Measurements from ENCODE around the gene NISCH. TPM values are rescaled to one million over a fixed set of nuclear protein-coding genes. Genes with fewer than 3 reads are reported as not detected.
A peak's percentile ranks its signal among the peaks of the same experiment; 100 is the strongest.

NISCH gene
- total and polyA plus RNA-seq, 3 donors from 2014 or later: 166 to 327 (median 315) TPM

GRCh38 chr3:52537726-52538421 is 82.5 kb downstream of the NISCH start:
- Histone ChIP-seq H3K27ac (peak overlapping the region in 1 of 2 donors; percentile 79), H3K27me3 (no peaks in the 10 kb centered on the region), H3K9me3 (no peaks in the 10 kb centered on the region), H3K36me3 (ENCODE audit: low read depth, missing control alignments) (no peaks in the 10 kb centered on the region), H3K4me1 (peaks cover 32% of the 10 kb centered on the region), H3K4me3 (peak overlapping the region; percentile 66 to 83)
- 56 to 62% methylated on average over 7 of the region's 7 CpGs for whole genome bisulfite sequencing, 2 donors
- peak; percentile 13 for DNase-seq
- TF ChIP-seq POLR2A (IDR thresholded peaks at IDR 0.05) (no peak), CTCF (IDR thresholded peaks at IDR 0.05) (no peak)
- intact Hi-C loops (cut with DNase I; ENCODE audit: low total_unique reads): loop anchor here (5.0 kb wide), 1 partner anchor 51 kb away; no protein-coding TSS in a partner anchor

GRCh38 chr3:52539010-52539653 is 83.7 kb downstream of the NISCH start:
- DNase-seq: no peak
- TF ChIP-seq POLR2A (IDR thresholded peaks at IDR 0.05): no peak
- TF ChIP-seq CTCF (IDR thresholded peaks at IDR 0.05): no peak
- H3K9me3 ChIP-seq: no peaks in the 10 kb centered on the region
- H3K27ac ChIP-seq: no peak overlapping the region
- intact Hi-C loops (cut with DNase I; ENCODE audit: low total_unique reads): loop anchor here (5.0 kb wide), 1 partner anchor 52 kb away; no protein-coding TSS in a partner anchor
- peaks cover 32% of the 10 kb centered on the region for H3K4me1 ChIP-seq
- 86 to 92% methylated on average over 5 of the region's 5 CpGs for WGBS, 2 donors
- H3K27me3 ChIP-seq: no peaks in the 10 kb centered on the region
- no peak overlapping the region for H3K4me3 ChIP-seq
- H3K36me3 ChIP-seq (ENCODE audit: low read depth, missing control alignments): no peaks in the 10 kb centered on the region

- 80 to 81% methylated on average over 2 of the region's 2 CpGs for WGBS, 2 donors
- no peaks in the 10 kb centered on the region for H3K36me3 ChIP-seq (ENCODE audit: low read depth, missing control alignments)
- H3K9me3 ChIP-seq: no peaks in the 10 kb centered on the region
- intact Hi-C loops (cut with DNase I; ENCODE audit: low total_unique reads): no loop called here
- no peak overlapping the region for H3K4me3 ChIP-seq
- no peak for TF ChIP-seq POLR2A (IDR thresholded peaks at IDR 0.05)
- no peak for TF ChIP-seq CTCF (IDR thresholded peaks at IDR 0.05)
- peaks cover 24% of the 10 kb centered on the region for H3K4me1 ChIP-seq
- no peak overlapping the region for H3K27ac ChIP-seq
- no peaks in the 10 kb centered on the region for H3K27me3 ChIP-seq
- no peak for DNase-seq
Measured at GRCh38 chr3:52541050-52541449, 85.6 kb downstream of the NISCH start.

Other genes with a start within 250 kb of the NISCH start
- under 1 TPM; 0.08 to 0.25 TPM for gene TLR9, start 230.0 kb upstream of the NISCH start, total RNA-seq
- gene TLR9, start 230.0 kb upstream of the NISCH start, polyA plus RNA-seq (ENCODE audit: insufficient read depth, low read depth, low replicate concordance): 0.20 TPM
- 10 to 100 TPM; 36.5 to 58.1 TPM for gene TWF2, start 216.4 kb upstream of the NISCH start, total RNA-seq
- 30.0 TPM for gene TWF2, start 216.4 kb upstream of the NISCH start, polyA plus RNA-seq (ENCODE audit: insufficient read depth, low read depth, low replicate concordance)
- 10 to 100 TPM; 12.9 to 15.2 TPM for gene PPM1M, start 209.8 kb upstream of the NISCH start, total RNA-seq
- gene PPM1M, start 209.8 kb upstream of the NISCH start, polyA plus RNA-seq (ENCODE audit: insufficient read depth, low read depth, low replicate concordance): 22.2 TPM
- gene WDR82, start 177.0 kb upstream of the NISCH start, total RNA-seq: 10 to 100 TPM; 76.1 to 85.7 TPM
- 80.9 TPM for gene WDR82, start 177.0 kb upstream of the NISCH start, polyA plus RNA-seq (ENCODE audit: insufficient read depth, low read depth, low replicate concordance)
- 10 to 100 TPM in 1 of 2 donors, 1 to 10 TPM in 1; 9.7 to 15.6 TPM for gene GLYCTK, start 167.8 kb upstream of the NISCH start, total RNA-seq
- 6.3 TPM for gene GLYCTK, start 167.8 kb upstream of the NISCH start, polyA plus RNA-seq (ENCODE audit: insufficient read depth, low read depth, low replicate concordance)
- gene DNAH1, start 139.3 kb upstream of the NISCH start, total RNA-seq: 10 to 100 TPM; 40.0 to 49.1 TPM
- 50.4 TPM for gene DNAH1, start 139.3 kb upstream of the NISCH start, polyA plus RNA-seq (ENCODE audit: insufficient read depth, low read depth, low replicate concordance)
- gene BAP1, start 45.6 kb upstream of the NISCH start, total RNA-seq: 100 to 1,000 TPM; 167 to 201 TPM
- 231 TPM for gene BAP1, start 45.6 kb upstream of the NISCH start, polyA plus RNA-seq (ENCODE audit: insufficient read depth, low read depth, low replicate concordance)
- gene PHF7, start 44.9 kb upstream of the NISCH start, total RNA-seq: 1,000 to 10,000 TPM in 1 of 2 donors, 100 to 1,000 TPM in 1; 772 to 1,782 TPM
- 3,007 TPM for gene PHF7, start 44.9 kb upstream of the NISCH start, polyA plus RNA-seq (ENCODE audit: insufficient read depth, low read depth, low replicate concordance)
- 1 to 10 TPM; 1.7 to 2.1 TPM for gene SEMA3G, start 10.5 kb upstream of the NISCH start, total RNA-seq
- gene SEMA3G, start 10.5 kb upstream of the NISCH start, polyA plus RNA-seq (ENCODE audit: insufficient read depth, low read depth, low replicate concordance): 3.1 TPM
- gene TNNC1, start 1.6 kb upstream of the NISCH start, total RNA-seq: 10 to 100 TPM; 11.3 to 23.2 TPM
- 91.7 TPM for gene TNNC1, start 1.6 kb upstream of the NISCH start, polyA plus RNA-seq (ENCODE audit: insufficient read depth, low read depth, low replicate concordance)
- 10 to 100 TPM; 58.6 to 71.9 TPM for gene STAB1, start 39.7 kb downstream of the NISCH start, total RNA-seq
- gene STAB1, start 39.7 kb downstream of the NISCH start, polyA plus RNA-seq (ENCODE audit: insufficient read depth, low read depth, low replicate concordance): 41.7 TPM
- 100 to 1,000 TPM; 137 to 147 TPM for gene NT5DC2, start 78.3 kb downstream of the NISCH start, total RNA-seq
- gene NT5DC2, start 78.3 kb downstream of the NISCH start, polyA plus RNA-seq (ENCODE audit: insufficient read depth, low read depth, low replicate concordance): 92.4 TPM
- 10 to 100 TPM; 23.0 to 30.5 TPM for gene UQCC5, start 81.0 kb downstream of the NISCH start, total RNA-seq
- gene UQCC5, start 81.0 kb downstream of the NISCH start, polyA plus RNA-seq (ENCODE audit: insufficient read depth, low read depth, low replicate concordance): 37.0 TPM
- 100 to 1,000 TPM in 1 of 2 donors, 10 to 100 TPM in 1; 99.8 to 109 TPM for gene PBRM1, start 230.3 kb downstream of the NISCH start, total RNA-seq
- gene PBRM1, start 230.3 kb downstream of the NISCH start, polyA plus RNA-seq (ENCODE audit: insufficient read depth, low read depth, low replicate concordance): 28.9 TPM
- gene GNL3, start 230.4 kb downstream of the NISCH start, total RNA-seq: 10 to 100 TPM; 50.6 to 57.7 TPM
- gene GNL3, start 230.4 kb downstream of the NISCH start, polyA plus RNA-seq (ENCODE audit: insufficient read depth, low read depth, low replicate concordance): 36.3 TPM

All from testis (tissue), 3 donors.